DMS53 treated with DMSO at 0.1 percent for 48 hours (cell line): ENCODE data around the gene PHF20.
A peak's percentile ranks its signal among the peaks of the same experiment; 100 is the strongest.
"Not testable (repeated sequence)": the region's sequence is repeated elsewhere in the genome, so short reads cannot be mapped to it uniquely, and the experiment has no call there.

ENCODE experiments used
- DNase-seq: peaks from one replicate; lab custom pipeline; 2025; ENCODE audit not compliant: unreplicated experiment; lab: John Stamatoyannopoulos, UW

PHF20 gene

DNA sequence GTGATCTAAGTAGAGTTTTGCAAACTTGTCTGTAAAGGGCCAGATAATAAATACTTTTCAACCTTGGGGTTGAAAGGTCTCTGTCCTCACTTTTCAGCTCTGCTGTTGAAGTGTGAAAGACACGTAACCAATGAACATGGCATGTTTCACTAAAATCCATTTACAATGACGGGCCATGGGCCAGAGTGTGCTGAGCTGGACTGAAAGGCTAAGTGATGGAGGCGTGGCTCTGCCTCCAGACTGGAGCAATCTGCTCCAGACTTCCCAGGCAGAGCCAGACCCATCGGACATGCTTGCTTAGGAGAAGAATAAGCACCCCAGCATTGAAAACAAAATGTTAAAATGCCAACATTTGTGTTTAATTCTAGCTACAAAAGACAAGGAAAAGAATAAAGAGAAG lies 141.1 kb downstream of the PHF20 start:
- no peak for DNase-seq

DNA sequence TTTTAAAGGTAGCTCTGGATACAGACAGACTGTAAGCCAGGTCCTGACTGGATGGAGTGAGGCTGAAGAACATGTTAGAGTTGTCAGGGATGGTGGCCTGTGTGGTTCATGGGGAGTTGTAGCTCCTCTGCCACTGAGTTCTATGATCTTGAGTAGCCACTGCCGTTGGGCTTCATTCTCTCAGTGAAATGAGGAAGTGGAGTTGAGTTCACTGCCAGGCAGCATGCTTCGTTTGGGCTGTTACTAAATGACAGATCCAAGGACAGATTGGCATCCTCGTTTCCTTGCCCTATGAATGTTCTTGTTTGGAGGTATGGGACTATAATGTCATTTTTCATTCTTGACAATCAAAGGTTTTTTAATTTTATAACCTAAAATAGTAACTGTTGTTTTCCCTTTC lies 145.3 kb downstream of the PHF20 start:
- no peak for DNase-seq

DNA sequence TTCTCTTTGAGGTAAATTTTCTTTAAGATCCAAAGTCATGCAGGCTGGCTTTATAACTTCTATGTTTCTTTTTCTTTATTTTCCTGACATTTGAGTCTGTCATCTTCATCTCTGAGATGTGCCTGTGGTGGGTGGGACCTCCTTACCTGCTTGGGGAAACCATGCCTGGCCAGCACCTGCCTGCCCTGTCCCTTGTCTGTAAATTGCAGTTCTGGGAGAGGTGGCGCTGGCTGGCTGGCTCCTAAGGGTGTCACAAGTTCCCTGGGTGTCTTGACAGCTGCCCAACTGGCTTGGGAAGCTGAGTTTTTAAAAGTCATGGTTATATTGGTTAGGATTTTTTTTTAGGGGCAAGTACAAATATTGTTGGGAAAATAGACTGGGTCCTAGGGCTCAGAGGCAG lies 146.2 kb downstream of the PHF20 start:
- no peak for DNase-seq

DNA sequence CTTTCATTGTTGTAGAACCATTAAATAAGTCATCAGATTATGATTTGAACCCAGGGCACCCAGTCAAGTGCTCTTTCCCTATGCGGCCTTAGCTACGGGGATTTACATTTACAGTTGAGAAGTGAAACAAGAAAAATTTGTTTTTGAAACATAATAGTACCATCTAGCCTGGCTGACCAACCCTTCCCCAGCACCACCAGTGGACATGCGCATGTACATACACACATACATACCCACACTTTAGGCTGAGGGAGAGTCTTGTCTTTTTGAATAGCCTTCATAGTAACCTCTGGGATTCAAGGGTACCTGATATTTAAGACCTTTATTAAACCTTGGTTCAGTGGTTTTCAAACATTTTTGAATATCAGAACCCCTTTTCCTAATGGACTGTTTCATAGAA lies 148.7 kb downstream of the PHF20 start:
- no peak for DNase-seq

DNA sequence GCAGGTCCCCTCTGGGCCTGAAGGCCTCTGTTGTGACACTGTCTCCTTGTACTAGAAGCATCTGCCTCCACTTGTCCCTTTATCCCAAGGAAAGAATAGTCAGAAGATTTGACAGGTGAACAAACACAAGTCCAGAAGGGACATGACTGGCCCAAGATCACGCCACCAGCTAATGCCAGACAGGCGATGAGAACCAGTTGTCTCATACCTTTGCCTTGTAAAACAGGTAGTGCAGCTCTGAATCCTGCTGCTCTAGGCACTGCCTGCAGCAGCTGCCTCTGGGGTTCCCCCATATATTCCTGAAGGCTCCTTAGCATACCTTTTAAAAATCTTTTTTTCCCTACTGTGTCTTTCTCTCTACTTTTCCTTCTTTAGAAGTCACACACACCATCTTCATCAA lies 157.5 kb downstream of the PHF20 start:
- DNase-seq, result no peak

DNA sequence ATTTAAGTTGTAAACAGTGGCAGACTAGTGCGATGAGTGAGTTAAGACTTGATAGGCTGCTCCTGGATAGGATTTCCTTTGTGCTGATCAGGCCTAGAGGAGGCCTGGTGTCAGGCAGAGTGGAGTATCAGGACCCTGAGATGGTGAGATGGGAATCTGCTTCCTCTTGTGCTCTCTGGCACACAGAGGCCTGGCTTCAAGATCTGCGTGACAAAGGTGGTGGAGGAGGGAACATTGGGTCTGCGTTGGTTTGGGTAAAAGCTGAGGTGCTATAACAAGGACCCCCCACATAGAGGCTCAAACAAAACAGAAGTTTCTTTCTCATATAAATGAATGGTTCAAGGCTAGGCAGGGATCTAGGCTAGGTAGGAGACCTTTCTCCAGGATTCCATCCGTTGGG lies 162.2 kb downstream of the PHF20 start:
- no peak for DNase-seq

DNA sequence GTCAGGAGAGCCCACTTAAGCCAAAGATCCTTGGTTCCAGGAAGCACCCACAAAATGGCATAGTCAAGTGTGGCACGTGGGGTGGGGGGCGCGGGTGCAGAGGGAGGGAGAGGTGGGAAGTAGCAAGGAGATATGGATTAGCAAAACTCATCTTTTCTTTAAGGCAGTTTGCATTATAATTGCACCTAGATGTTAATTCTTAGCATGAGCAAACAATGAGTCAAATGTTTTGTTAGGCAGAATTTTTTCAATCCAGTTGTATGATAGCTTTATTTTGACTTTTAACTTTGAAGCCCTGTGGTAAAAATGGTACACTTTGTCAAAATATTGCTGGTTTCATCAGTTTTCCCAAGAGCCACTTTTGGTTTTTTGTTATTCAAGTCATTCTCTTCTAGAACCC lies 167.4 kb downstream of the PHF20 start:
- no peak for DNase-seq

DNA sequence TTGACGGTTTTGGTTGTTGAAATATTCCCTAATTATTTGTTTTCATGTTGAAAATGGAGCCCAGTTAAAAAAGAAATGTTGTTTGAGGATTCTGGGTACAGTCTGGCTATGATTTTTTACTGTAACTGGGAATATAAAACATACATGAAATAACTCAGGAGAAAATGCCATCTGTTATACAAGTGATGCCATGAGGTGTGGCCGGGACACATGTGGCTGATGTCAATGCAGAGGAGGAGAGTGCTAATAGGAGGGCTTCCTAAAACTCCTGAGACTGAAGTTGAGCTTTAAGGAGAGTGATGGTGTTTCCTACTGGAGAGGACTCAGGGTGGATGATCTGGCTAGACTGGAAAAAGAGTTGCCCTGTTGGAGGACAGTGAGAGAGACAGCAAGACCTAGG lies 169.8 kb downstream of the PHF20 start:
- DNase-seq, result no peak

DNA sequence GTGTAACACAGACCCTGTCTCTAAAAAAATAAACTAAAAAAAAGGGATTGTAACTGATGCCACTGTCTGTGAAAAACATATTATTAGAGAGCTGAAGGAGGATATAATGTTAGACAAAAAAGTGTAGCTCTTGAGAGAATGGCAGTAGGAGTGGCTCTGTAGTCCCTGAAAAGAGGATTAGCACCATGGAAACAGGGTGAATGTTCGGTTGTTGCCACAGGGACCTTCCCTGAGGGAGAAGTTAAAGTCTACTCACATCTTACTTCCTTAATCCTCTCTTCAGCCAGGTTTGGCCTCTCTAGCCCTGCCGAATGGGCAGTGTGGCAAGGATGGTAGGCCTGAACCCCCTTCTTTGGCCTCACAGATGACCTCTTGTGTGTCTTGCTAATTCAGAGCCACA lies 170.4 kb downstream of the PHF20 start:
- no peak for DNase-seq

DNA sequence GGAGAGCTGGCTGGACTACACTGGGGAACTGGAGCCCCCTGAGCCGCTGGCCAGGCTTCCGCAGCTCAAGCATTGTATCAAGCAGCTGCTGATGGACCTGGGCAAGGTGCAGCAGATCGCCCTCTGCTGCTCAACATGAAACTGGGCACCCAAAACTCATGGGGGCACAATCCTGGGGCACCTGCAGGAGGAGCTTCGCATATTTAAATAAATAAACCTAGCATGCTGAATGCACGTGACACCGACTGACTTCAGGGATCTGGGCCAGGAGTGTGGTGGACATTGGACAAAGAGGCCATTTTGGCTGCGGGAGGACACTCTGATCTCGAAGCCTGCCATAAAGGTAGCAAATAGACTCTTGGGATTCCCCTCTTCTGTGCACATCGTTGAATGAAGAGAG lies 175.7 kb downstream of the PHF20 start:
- no peak for DNase-seq

DNA sequence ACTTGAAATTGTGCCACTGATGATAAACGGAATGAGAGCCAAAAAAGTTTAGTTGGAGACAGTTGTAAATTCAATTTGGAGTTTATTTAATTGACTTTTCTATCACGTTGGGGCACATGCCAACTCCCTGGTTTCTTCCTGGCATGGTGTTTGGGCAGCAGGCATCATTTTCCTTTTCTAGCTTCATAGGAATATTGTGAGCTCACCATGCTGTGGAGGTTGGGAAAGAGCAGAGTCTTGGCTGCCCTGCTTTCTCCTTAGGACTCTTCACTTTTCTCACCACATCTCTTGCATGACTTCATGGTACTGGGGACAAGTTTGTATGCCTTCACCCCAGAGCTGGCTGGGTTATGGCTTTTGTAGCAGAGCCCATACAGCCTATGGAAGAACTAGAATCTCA lies 176.1 kb downstream of the PHF20 start:
- DNase-seq, result no peak

DNA sequence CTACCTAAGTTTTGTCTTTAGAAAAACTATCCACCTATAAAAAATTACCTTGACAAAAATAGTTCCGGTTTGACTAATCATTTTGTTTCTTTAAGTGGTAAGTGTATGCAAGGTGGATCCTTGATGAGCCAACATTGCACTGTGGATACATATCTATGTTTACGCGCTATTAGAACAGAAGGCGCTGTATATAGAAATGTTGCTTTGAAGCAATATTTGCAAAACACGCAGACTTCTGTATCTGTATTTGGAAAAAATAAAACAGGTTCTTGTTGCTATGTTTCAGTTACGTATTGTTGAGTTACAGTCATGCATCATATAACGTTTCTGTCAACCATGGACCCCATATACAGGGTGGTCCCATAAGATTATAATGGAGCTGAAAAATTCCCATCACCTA lies 178.3 kb downstream of the PHF20 start:
- DNase-seq, result no peak

DNA sequence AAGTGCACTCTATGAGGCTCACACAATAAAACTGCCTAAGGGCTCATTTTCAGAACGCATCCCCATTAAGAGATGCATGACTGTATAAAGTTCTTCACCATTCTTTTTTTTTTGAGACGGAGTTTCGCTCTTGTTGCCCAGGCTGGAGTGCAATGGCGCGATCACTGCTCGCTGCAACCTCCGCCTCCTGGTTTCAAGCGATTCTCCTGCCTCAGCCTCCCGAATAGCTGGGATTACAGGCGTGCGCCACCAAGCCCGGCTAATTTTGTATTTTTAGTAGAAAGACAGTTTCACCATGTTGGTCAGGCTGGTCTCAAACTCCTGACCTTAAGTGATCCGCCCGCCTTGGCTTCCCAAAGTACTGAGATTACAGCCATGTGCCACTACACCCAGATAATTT lies 180.3 kb downstream of the PHF20 start:
- DNase-seq, result not testable (repeated sequence)

DNA sequence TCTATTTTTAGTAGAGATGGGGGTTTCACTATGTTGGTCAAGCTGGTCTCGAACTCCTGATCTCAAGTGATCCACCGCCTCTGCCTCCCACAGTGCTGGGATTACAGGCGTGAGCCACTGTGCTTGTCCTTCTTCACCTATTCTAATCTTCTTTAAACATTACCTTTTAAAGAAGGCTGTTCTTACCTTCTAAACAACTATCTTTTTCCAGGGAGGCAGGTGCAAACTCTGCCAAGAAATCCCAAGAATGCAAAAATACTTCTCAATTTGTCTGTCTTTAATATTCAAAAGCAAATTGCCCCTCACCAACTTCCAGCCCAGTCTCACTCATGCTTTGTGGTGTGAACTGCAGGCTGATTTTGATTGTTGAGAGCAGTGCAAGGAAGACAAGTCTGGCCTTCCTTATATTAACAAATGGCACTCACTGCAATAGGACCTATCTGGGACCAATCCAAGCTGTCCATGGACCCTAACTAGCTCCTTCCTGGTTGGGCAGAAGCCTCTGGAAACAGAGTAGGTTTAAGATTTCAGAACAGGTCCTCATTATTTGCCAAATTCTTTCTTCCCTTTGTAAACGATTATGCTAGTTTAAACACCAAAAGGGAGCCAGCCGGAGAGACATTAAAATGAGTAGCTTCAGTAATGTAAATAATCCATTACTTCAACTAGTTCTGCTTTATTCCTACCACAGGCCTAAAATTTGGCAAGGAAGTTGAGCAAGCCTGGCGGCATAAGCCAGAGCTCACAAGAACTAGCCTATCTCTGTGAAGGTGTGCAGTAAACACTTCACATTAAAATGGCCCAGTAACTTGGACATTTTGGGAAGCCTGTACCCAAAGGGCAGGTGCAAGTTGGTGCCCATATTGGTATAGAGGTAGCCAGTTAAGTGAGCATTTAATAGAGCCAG lies 180.9 kb downstream of the PHF20 start:
- DNase-seq, result peak; percentile 13

DNA sequence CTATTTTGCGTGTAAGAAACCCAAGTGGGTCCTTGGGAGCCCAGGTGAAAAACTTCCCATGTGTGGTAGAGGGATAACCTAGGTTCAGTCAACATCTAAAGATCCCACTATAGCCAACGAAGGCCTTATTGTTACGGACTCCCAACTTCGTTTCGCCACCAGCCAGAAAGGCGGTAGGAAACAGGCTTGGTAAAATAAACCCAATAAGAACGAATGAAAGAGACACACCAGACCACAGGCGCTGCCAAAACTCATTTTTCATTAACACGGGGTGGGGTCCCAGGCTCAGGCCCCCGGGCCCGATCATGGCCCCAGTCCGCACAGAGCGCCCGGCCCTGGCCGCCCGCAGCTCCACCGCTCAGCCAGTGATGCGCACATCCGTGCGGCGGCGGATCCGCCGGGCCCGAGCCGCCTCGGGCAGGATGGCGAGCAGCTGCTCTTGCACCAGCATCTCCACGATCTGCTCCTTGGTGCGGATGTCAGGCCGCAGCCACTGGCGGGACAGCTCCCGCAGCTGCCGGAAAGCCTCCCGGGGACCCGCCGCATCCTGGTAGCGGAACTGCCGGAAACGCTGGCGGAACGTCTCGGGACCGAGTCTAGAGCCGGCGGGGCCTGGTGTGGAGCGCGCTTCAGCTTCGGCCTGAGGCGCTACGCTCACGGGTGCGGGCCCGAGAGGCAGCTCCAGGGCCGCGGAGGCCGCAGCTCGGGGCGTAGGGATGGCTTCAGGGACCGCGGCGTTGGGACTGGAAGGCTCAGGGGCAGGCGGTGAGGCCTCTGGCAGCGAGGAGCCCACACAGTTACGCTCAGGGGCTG lies 181.8 kb downstream of the PHF20 start:
- DNase-seq, result peak; percentile 21

DNA sequence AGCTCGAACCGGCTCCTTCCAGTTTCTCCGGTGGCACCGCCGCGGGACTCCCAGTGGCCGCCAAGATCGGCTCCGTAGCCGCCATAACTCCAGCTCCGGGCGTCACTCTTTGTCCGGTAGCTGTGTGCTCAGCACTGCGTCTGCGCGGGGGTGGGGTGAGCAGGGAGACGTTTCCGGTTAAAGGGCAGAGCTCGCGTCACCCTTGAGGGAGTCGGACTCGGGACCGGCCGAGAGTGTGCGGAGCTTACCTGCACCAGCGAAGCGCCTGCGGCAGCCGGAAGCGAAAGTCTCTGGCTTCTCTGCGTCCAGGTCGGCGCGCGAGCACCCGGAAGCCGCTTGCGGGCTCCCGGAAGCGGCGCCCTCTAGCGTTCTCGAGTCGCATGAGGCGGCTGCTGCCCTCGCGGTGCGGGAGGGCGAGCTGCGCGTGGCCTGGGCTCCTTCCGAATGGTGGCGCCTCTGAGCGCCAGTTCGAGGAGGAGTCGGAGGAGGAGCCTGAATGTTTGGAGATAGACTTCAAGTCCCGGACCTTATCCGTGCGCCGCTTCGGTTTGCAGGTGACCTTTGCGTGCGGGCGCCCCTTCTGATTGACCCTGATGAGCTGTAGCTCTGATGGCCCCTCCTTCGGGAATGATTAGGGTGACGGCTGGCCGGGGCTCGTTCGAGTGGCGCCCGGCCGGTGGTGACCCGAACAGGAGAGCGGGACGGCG lies 182.5 kb downstream of the PHF20 start, which contains the start of gene SCAND1:
SCAND1 (minus strand) TSS at position 303 of the 707 bp plus-strand sequence; CDS start at position 85, 218 bp downstream.
- peak; percentile 94 for DNase-seq

DNA sequence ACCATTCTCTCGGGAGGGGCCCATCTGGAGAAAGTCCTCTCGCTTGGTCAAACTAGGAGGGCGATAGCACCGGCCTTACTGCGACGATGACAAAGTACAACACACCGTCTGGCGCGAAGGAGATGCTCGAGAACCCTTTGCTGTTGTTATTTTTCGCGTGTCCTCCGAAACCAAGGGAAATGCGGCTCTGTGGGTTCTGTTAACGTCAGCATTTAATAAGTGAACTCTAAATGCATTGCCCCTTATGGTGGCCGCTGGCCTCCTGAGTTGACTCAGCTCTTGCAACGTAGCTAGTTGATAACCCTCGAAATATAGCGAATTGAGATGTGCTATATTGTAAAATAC lies 183.1 kb downstream of the PHF20 start:
- no peak for DNase-seq

DNA sequence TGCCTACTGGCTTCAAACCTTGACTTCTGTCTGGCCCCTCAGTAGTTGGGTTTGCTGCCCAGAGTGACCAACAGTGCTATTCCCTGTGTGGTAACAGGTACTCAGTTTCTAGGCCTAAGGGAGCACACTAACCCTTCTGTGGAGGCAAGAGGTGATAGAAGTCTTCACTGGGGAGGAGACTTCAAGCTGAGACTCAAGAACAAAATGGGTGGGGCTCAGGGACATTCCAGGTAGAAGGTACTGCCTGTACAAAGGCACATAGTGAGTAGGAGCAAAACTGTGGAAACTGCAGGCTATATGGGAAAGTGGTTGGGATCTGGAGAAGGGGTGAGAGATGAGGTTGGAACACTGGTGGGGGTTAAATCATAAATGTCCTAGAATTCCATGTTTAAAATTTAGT lies 184.8 kb downstream of the PHF20 start:
- no peak for DNase-seq

DNA sequence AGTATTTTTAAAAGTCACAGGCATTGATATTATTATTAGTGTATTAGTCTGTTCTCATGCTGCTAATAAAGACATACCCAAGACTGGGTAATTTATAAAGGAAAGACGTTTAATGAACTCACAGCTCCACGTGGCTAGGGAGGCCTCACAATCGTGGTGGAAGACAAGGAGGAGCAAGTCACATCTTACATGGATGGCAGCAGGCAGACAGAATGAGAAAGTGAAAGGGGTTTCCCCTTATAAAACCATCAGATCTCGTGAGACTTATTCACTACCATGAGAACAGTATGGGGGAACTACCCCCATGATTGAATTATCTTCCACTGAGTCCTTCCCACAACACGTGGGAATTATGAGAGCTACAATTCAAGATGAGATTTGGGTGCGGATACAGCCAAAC lies 187.5 kb downstream of the PHF20 start:
- not testable (repeated sequence) for DNase-seq

DNA sequence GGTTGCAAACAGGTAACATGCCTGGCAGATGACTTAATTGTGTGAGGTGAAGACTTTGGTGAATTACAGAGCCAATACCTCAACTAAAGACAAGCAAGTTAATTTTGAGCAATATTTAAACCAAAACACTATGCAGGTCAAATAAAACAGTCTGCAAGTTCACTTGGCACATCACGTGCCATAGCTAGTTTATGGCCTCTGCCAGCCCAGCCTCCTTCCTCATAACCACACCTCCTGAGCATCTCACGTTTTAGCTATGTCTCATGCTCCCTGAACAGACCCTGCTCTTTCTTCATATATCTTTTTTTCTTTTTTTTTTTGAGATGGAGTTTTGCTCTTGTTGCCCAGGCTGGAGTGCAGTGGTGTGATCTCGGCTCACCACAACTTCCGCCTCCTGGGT lies 192.1 kb downstream of the PHF20 start:
- DNase-seq, result no peak

DNA sequence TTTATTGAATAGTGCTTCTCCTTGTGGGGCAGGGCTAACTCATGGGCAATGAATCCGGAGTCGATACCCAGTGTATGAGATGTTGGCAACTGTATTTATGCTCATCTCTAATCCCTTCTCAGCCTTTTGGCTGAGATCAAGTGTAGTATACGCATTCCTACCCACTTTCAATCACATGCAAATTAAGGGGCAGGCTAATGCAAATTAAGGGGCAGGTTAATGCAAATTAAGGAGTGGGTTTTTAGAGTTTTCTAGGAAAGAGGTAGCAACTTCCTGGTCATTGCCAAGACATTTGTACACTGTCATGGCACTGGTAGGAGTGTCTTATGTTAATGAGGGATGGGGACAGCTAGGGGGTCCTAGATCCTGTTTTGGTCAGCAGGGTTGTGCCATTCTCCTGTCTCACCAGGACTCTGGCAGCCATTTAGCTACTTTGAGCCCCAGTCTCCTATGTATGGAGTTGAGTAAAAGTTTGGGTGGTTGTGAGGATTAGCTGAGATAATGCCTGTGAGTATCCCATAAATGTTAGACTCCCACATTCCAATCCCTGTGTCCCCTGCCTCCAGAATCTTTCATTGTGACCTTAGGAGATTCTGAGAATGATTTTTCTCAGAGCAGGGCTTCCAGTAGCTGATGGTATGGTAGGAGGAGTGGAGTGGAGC lies 196.3 kb downstream of the PHF20 start, which contains the start of gene CNBD2:
CNBD2 (plus strand) TSS at position 612 of the 662 bp plus-strand sequence. CDS start 173 bp downstream, outside the sequence.
- no peak for DNase-seq
